ENCODE measurements around the gene ATP2A3. TPM values are rescaled to one million over a fixed set of nuclear protein-coding genes. Genes with fewer than 3 reads are reported as not detected.

Gene ATP2A3
- polyA plus RNA-seq (ENCODE audit: insufficient read length), result 2.9 TPM
- long read RNA-seq, donor 1, full-length matches to known transcripts, result 2 of 2 reads
- long read RNA-seq, donor 1, partial matches to known transcripts, result 0 of 2 reads
- long read RNA-seq, donor 1, other reads (novel, unspliced or antisense), result 0 of 2 reads
- long read RNA-seq, donor 2, result 0 reads
- long read RNA-seq, donor 3, result 0 reads
- long read RNA-seq, donor 4, result 0 reads
- long read RNA-seq, donor 5, full-length matches to known transcripts, result 1 of 1 reads
- long read RNA-seq, donor 5, partial matches to known transcripts, result 0 of 1 reads
- long read RNA-seq, donor 5, other reads (novel, unspliced or antisense), result 0 of 1 reads
- long read RNA-seq, donor 6, result 0 reads
- long read RNA-seq, donor 7, partial matches to known transcripts, result 0 of 1 reads
- long read RNA-seq, donor 7, other reads (novel, unspliced or antisense), result 0 of 1 reads
- long read RNA-seq, donor 8, result 0 reads

GRCh38 chr17:3964203-3965117 is at the start of gene ATP2A3:
ATP2A3 (minus strand) TSS chr17:3964437; CDS start chr17:3964291, 146 bp downstream.
- DNase-seq, result no peak

- DNase-seq, result no peak
Observed at GRCh38 chr17:4010754-4011153, 46.5 kb upstream of the ATP2A3 start.

- no peak for DNase-seq
Observed at GRCh38 chr17:4009186-4009785, 45.0 kb upstream of the ATP2A3 start.

GRCh38 chr17:4008441-4009185 is 44.4 kb upstream of the ATP2A3 start:
- DNase-seq, result no peak

GRCh38 chr17:4008082-4008435 is 43.8 kb upstream of the ATP2A3 start:
- DNase-seq, result no peak

GRCh38 chr17:4007346-4008081 is 43.3 kb upstream of the ATP2A3 start:
- DNase-seq, result no peak

GRCh38 chr17:4006745-4007211 is 42.5 kb upstream of the ATP2A3 start:
- no peak for DNase-seq

GRCh38 chr17:4006165-4006589 is 41.9 kb upstream of the ATP2A3 start:
- no peak for DNase-seq

- no peak for DNase-seq
Observed at GRCh38 chr17:4005296-4006164, 41.3 kb upstream of the ATP2A3 start.

- peak; percentile 75 for DNase-seq
Observed at GRCh38 chr17:4004517-4005295, 40.5 kb upstream of the ATP2A3 start.

- DNase-seq, result no peak
Observed at GRCh38 chr17:4003501-4004421, 39.5 kb upstream of the ATP2A3 start.

GRCh38 chr17:4003131-4003500 is 38.9 kb upstream of the ATP2A3 start:
- no peak for DNase-seq

- DNase-seq, result no peak
Observed at GRCh38 chr17:4001048-4001590, 36.9 kb upstream of the ATP2A3 start.

GRCh38 chr17:3998436-3998835 is 34.2 kb upstream of the ATP2A3 start:
- no peak for DNase-seq

- DNase-seq, result no peak
Observed at GRCh38 chr17:3995067-3995466, 30.8 kb upstream of the ATP2A3 start.

- DNase-seq, result no peak
Observed at GRCh38 chr17:3994221-3994576, 30.0 kb upstream of the ATP2A3 start.

- no peak for DNase-seq
Observed at GRCh38 chr17:3993493-3994220, 29.4 kb upstream of the ATP2A3 start.
